Measurements from ENCODE around the gene GALNT6. TPM values are rescaled to one million over a fixed set of nuclear protein-coding genes. Genes with fewer than 3 reads are reported as not detected.

Gene GALNT6
- total and polyA plus RNA-seq, 2 of the 13 experiments (the other 11 are each of a cell fraction or from before 2014, with no cell fraction given) = 1.0 to 1.1 TPM

GRCh38 chr12:51341251-51342007, 49.8 kb downstream of the GALNT6 start (continued):
- TF ChIP-seq CTCF (CRISPR knock-in tag; IDR thresholded peaks at IDR 0.05) (peak; percentile 92), RAD21 (CRISPR knock-in tag; IDR thresholded peaks at IDR 0.05) (peak; percentile 77), POLR2A (IDR thresholded peaks at IDR 0.05; ENCODE audit: insufficient read depth in 1 of 2, low read depth in 2 of 2, low read length in 2 of 2) (no peak), ZNF292 (CRISPR knock-in tag; IDR thresholded peaks at IDR 0.05; ENCODE audit: borderline replicate concordance, low read depth) (no peak), SMYD3 (CRISPR knock-in tag; IDR thresholded peaks at IDR 0.05) (0 out of 2 replicates have a peak, but pooled peaks have one; percentile 50), ZFY (CRISPR knock-in tag; IDR thresholded peaks at IDR 0.05) (0 out of 2 replicates have a peak, but pooled peaks have one; percentile 21), IRF2 (CRISPR knock-in tag; IDR thresholded peaks at IDR 0.05) (peak; percentile 31; the same call in 1 of the 2 replicates), FOXA3 (CRISPR knock-in tag; IDR thresholded peaks at IDR 0.05) (0 out of 2 replicates have a peak, but pooled peaks have one; percentile 36), SAP130 (CRISPR knock-in tag; IDR thresholded peaks at IDR 0.05; ENCODE audit: low read depth) (0 out of 2 replicates have a peak, but pooled peaks have one; percentile 15), ZNF605 (CRISPR knock-in tag; IDR thresholded peaks at IDR 0.05) (0 out of 2 replicates have a peak, but pooled peaks have one; percentile 24), HNF4G (IDR thresholded peaks at IDR 0.05; ENCODE audit: borderline replicate concordance, low read depth, low read length) (peak; percentile 55; the same call in 1 of the 2 replicates), HNF4G (CRISPR knock-in tag; IDR thresholded peaks at IDR 0.05; ENCODE audit: borderline replicate concordance, low read depth) (no peak), TEAD3 (CRISPR knock-in tag; optimal IDR thresholded peaks at IDR 0.05; ENCODE audit: borderline replicate concordance) (peak; percentile 16), STAG1 (CRISPR knock-in tag; IDR thresholded peaks at IDR 0.05) (peak; percentile 95), HDAC1 (CRISPR knock-in tag; IDR thresholded peaks at IDR 0.05) (0 out of 2 replicates have a peak, but pooled peaks have one; percentile 15), HMGXB4 (CRISPR knock-in tag; IDR thresholded peaks at IDR 0.05; ENCODE audit: borderline replicate concordance in 1 of 2, low read depth in 1 of 2) (peak in 1 of 2 experiments; percentile 33; a peak in 1 of 4 replicates), RARA (CRISPR knock-in tag; IDR thresholded peaks at IDR 0.05) (peak; percentile 28; the same call in 1 of the 2 replicates), GATAD2A (CRISPR knock-in tag; IDR thresholded peaks at IDR 0.05) (peak; percentile 43; the same call in 1 of the 2 replicates), SUZ12 (IDR thresholded peaks at IDR 0.05; ENCODE audit: low read depth, low read length) (no peak)
- TF ChIP-seq, protein P1, sequence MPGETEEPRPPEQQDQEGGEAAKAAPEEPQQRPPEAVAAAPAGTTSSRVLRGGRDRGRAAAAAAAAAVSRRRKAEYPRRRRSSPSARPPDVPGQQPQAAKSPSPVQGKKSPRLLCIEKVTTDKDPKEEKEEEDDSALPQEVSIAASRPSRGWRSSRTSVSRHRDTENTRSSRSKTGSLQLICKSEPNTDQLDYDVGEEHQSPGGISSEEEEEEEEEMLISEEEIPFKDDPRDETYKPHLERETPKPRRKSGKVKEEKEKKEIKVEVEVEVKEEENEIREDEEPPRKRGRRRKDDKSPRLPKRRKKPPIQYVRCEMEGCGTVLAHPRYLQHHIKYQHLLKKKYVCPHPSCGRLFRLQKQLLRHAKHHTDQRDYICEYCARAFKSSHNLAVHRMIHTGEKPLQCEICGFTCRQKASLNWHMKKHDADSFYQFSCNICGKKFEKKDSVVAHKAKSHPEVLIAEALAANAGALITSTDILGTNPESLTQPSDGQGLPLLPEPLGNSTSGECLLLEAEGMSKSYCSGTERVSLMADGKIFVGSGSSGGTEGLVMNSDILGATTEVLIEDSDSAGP (CRISPR knock-in tag; IDR thresholded peaks at IDR 0.05; ENCODE audit: borderline replicate concordance) = 0 out of 2 replicates have a peak, but pooled peaks have one; percentile 26
- TF ChIP-seq, protein P2, sequence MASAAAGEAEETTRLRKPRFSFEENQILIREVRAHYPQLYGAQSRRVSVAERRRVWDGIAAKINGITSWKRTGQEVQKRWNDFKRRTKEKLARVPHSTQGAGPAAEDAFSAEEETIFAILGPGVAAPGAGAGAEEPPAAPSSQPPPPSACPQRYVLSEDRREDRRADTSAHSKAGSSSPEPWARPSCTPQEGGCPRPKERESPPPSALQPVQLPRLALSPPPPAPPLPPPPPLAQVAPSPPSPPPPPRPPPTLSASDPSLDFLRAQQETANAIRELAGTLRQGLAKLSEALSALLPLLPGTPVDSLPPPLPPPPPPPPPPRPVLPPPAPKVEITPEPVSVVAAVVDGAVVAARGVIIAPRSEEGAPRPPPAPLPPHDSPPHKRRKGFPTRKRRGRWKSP (CRISPR knock-in tag; IDR thresholded peaks at IDR 0.05) = 0 out of 2 replicates have a peak, but pooled peaks have one; percentile 41
- TF ChIP-seq, protein P3, sequence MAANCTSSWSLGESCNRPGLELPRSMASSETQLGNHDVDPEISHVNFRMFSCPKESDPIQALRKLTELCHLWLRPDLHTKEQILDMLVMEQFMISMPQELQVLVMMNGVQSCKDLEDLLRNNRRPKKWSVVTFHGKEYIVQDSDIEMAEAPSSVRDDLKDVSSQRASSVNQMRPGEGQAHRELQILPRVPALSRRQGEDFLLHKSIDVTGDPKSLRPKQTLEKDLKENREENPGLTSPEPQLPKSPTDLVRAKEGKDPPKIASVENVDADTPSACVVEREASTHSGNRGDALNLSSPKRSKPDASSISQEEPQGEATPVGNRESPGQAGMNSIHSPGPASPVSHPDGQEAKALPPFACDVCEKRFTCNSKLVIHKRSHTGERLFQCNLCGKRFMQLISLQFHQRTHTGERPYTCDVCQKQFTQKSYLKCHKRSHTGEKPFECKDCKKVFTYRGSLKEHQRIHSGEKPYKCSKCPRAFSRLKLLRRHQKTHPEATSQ (CRISPR knock-in tag; IDR thresholded peaks at IDR 0.05; ENCODE audit: borderline replicate concordance) = no peak

All from HepG2 (cell line).